Activated CD8-positive, alpha-beta T cell treated with anti-CD3 and anti-CD28 coated beads for 36 hours (primary cell): Measurements from ENCODE around the gene NRP1. TPM values are rescaled to one million over a fixed set of nuclear protein-coding genes. Genes with fewer than 3 reads are reported as not detected.

ENCODE experiments used
- ATAC-seq: fragments of 200-7000 bp; cut with Tn5 transposase; one replicate; pipeline ENCODE4 v1.10.0; 2021; ENCODE audit warnings: mild to moderate bottlenecking, moderate library complexity
- CTCF ChIA-PET: fragments of 350-600 bp; sonication (Branson Sonifier 250); formaldehyde crosslinking; loops from one replicate; lab custom pipeline; 2021; ENCODE audit warnings: antibody characterized with exemption; lab: Charles Lee
- POLR2A ChIA-PET: fragments of 350-600 bp; sonication (Branson Sonifier 250); formaldehyde crosslinking; loops from one replicate; lab custom pipeline; 2021; ENCODE audit warnings: antibody characterized with exemption; lab: Charles Lee
- DNase-seq: peaks from one replicate; pipeline ENCODE4 v3.0.0-alpha.2; 2020
- H3K27ac Mint-ChIP-seq: one replicate; pipeline ENCODE4 v1.8.0; 2021; ENCODE audit warnings: mild to moderate bottlenecking, mixed read lengths
- H3K27me3 Mint-ChIP-seq: one replicate; pipeline ENCODE4 v1.8.0; 2021; ENCODE audit warnings: mixed read lengths
- H3K36me3 Mint-ChIP-seq: one replicate; pipeline ENCODE4 v1.8.0; 2021; ENCODE audit warnings: low read depth, mixed read lengths
- H3K4me1 Mint-ChIP-seq: one replicate; pipeline ENCODE4 v1.8.0; 2021; ENCODE audit warnings: low read depth, mixed read lengths
- H3K4me3 Mint-ChIP-seq: one replicate; pipeline ENCODE4 v1.8.0; 2021; ENCODE audit warnings: mild to moderate bottlenecking, moderate library complexity, mixed read lengths
- H3K9me3 Mint-ChIP-seq: one replicate; pipeline ENCODE4 v1.8.0; 2021; ENCODE audit warnings: mixed read lengths
- intact Hi-C: fragments of 100-400 bp; cut with micrococcal nuclease; formaldehyde crosslinking; loops from one replicate; pipeline ENCODE4 v1.10.0; 2022
- total RNA-seq, 2 experiments: library from RNA; stranded (reverse); gene quantifications; one replicate each; pipeline ENCODE4 v1.2.3, GENCODE V29; 2021
- TF ChIP-seq, protein P1 (sequence below): fragments of 200-600 bp; IDR thresholded peaks from one replicate; pipeline ENCODE4 v1.8.0; 2022; ENCODE audit warnings: antibody characterized with exemption, mild to moderate bottlenecking

Gene NRP1
- total RNA-seq, 2 experiments from 2014 or later = 0.22 to 0.79 TPM

DNA sequence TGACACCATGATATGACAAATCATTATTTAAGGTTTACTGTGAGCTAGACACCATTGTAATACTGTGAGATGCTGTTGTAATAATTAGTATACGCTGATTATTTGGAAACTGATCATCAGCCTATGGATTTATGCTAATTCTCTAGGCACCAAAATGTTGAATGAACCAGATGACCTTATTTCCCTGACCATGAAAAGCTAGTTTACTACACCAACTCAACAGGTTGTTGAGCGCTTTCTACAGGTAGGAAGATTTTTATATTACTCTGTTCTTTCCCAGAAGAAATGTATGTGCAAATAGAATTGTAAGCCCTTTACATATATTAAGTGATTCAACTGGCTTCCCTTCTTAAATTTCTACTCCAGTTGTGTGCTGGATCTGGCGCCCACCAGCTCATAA is 6.2 kb downstream of the NRP1 start:
- peaks cover 8% of the 10 kb centered on the region for H3K4me1 Mint-ChIP-seq
- TF ChIP-seq, protein P1, sequence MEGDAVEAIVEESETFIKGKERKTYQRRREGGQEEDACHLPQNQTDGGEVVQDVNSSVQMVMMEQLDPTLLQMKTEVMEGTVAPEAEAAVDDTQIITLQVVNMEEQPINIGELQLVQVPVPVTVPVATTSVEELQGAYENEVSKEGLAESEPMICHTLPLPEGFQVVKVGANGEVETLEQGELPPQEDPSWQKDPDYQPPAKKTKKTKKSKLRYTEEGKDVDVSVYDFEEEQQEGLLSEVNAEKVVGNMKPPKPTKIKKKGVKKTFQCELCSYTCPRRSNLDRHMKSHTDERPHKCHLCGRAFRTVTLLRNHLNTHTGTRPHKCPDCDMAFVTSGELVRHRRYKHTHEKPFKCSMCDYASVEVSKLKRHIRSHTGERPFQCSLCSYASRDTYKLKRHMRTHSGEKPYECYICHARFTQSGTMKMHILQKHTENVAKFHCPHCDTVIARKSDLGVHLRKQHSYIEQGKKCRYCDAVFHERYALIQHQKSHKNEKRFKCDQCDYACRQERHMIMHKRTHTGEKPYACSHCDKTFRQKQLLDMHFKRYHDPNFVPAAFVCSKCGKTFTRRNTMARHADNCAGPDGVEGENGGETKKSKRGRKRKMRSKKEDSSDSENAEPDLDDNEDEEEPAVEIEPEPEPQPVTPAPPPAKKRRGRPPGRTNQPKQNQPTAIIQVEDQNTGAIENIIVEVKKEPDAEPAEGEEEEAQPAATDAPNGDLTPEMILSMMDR = no peak
- peaks cover 51% of the 10 kb centered on the region for H3K27me3 Mint-ChIP-seq
- ChIA-PET CTCF (interaction anchor here (1.3 to 1.5 kb wide), 3 partner anchors 16 to 136 kb away, joined by 3 to 9 read pairs (median 4); no protein-coding TSS in a partner anchor), POLR2A (no interaction called here)
- ATAC-seq (no peak), DNase-seq (no peak)
- intact Hi-C loops = no loop called here
- H3K9me3 Mint-ChIP-seq = no peaks in the 10 kb centered on the region
- no peak overlapping the region for H3K27ac Mint-ChIP-seq
- H3K36me3 Mint-ChIP-seq = no peaks in the 10 kb centered on the region
- H3K4me3 Mint-ChIP-seq = no peak overlapping the region

DNA sequence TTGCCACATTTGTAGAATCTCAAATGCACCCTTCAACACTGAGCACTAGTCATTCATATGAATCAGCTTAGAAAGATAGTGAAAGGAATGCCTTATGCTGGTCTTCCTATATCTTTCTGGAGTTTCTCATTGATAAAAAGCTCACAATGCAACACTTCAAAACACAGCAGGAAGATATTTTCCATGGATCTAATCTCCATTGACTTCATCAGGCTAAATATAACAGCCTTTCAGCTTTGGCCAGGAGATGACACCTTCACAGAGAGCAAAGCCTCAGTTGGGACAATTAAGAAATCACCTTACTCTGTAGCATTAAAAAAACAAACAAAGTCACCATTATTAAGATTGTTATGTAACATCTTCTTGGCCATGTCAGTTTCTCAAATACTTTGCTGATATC is 6.7 kb downstream of the NRP1 start:
- no peaks in the 10 kb centered on the region for H3K36me3 Mint-ChIP-seq
- peaks cover 46% of the 10 kb centered on the region for H3K27me3 Mint-ChIP-seq
- intact Hi-C loops = no loop called here
- DNase-seq (no peak), ATAC-seq (no peak)
- H3K9me3 Mint-ChIP-seq = no peaks in the 10 kb centered on the region
- ChIA-PET CTCF (interaction anchor here (1.3 to 1.5 kb wide), 3 partner anchors 15 to 135 kb away, joined by 3 to 9 read pairs (median 4); no protein-coding TSS in a partner anchor), POLR2A (no interaction called here)
- no peak overlapping the region for H3K27ac Mint-ChIP-seq
- peaks cover 8% of the 10 kb centered on the region for H3K4me1 Mint-ChIP-seq
- no peak overlapping the region for H3K4me3 Mint-ChIP-seq
- TF ChIP-seq, protein P1 = no peak

DNA sequence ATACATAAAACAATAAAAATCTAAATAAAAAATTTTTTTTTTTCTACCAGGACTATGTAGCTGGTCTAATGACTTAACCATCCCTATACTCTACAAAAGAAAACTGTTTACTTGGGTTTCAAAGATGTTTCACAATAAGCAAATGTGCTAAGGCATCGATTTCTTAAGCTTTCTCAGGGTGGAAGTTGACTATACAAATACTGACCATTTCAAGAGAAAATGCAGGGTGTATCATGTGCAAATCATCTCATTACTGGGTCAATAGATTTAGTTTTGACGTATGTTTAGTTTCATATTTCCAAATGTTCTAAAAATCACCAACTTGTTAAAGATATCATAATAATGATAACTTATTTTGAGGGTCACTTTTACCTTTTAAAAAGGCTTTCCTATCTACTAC is 7.5 kb downstream of the NRP1 start:
- H3K27me3 Mint-ChIP-seq = peaks cover 39% of the 10 kb centered on the region
- H3K36me3 Mint-ChIP-seq = no peaks in the 10 kb centered on the region
- H3K27ac Mint-ChIP-seq = no peak overlapping the region
- TF ChIP-seq, protein P1 = no peak
- ChIA-PET CTCF (interaction anchor here (0.7 to 1.5 kb wide), 2 partner anchors 134 to 993 kb away, joined by 3 to 9 read pairs; no protein-coding TSS in a partner anchor), POLR2A (no interaction called here)
- DNase-seq = no peak
- peaks cover 8% of the 10 kb centered on the region for H3K4me1 Mint-ChIP-seq
- no peak for ATAC-seq
- no peak overlapping the region for H3K4me3 Mint-ChIP-seq
- no peaks in the 10 kb centered on the region for H3K9me3 Mint-ChIP-seq
- intact Hi-C loops = no loop called here

DNA sequence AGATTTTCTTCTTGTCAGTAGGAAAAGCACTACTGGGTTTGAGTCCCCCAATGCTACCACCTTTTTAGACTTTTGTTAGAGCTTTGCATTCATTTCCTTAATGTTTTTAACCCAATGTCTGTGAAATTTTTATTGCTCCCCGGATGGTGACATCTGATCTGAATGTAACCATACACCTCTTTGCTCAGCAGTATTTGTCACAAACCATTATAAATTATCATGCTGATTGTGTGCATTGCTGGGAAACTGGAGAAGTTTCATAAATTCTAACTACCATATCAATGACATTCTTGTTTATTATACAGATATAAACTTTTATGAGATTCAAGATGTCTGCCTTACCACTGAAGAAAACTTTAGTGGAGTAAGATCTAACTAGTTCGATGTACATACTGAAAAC is 8.5 kb downstream of the NRP1 start:
- H3K36me3 Mint-ChIP-seq = no peaks in the 10 kb centered on the region
- no peak overlapping the region for H3K4me3 Mint-ChIP-seq
- H3K9me3 Mint-ChIP-seq = no peaks in the 10 kb centered on the region
- DNase-seq (no peak), ATAC-seq (no peak)
- H3K27me3 Mint-ChIP-seq = peaks cover 34% of the 10 kb centered on the region
- CTCF ChIA-PET = no interaction called here
- intact Hi-C loops = no loop called here
- TF ChIP-seq, protein P1 = no peak
- peaks cover 5% of the 10 kb centered on the region for H3K4me1 Mint-ChIP-seq
- POLR2A ChIA-PET = no interaction called here
- no peak overlapping the region for H3K27ac Mint-ChIP-seq

DNA sequence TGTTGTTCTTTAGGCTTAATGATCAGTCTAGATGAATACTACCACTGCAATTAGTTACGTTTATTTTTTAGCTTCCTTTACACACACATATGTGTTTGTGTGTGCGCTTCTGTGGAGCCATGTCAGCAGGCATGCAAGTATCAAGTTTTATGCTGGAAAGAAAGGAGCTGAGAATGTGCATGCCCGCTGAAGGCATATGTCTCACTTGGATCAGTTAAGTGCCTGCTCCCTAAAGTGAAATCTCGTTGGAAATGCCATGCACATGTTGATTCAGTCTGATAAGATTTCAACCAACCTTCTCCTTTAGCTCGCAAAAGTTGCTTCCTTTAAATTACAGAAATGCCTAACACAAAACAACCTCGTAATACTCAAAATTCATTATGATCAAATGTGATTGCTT is 10.7 kb downstream of the NRP1 start:
- no peak overlapping the region for H3K27ac Mint-ChIP-seq
- peaks cover 24% of the 10 kb centered on the region for H3K27me3 Mint-ChIP-seq
- H3K9me3 Mint-ChIP-seq = no peaks in the 10 kb centered on the region
- no peak overlapping the region for H3K4me3 Mint-ChIP-seq
- ATAC-seq = no peak
- ChIA-PET CTCF (no interaction called here), POLR2A (no interaction called here)
- no peaks in the 10 kb centered on the region for H3K36me3 Mint-ChIP-seq
- DNase-seq = no peak
- intact Hi-C loops = no loop called here
- no peaks in the 10 kb centered on the region for H3K4me1 Mint-ChIP-seq
- TF ChIP-seq, protein P1 = no peak
